ENCODE data around the gene ATP13A2.

The ATP13A2 gene, protein sequence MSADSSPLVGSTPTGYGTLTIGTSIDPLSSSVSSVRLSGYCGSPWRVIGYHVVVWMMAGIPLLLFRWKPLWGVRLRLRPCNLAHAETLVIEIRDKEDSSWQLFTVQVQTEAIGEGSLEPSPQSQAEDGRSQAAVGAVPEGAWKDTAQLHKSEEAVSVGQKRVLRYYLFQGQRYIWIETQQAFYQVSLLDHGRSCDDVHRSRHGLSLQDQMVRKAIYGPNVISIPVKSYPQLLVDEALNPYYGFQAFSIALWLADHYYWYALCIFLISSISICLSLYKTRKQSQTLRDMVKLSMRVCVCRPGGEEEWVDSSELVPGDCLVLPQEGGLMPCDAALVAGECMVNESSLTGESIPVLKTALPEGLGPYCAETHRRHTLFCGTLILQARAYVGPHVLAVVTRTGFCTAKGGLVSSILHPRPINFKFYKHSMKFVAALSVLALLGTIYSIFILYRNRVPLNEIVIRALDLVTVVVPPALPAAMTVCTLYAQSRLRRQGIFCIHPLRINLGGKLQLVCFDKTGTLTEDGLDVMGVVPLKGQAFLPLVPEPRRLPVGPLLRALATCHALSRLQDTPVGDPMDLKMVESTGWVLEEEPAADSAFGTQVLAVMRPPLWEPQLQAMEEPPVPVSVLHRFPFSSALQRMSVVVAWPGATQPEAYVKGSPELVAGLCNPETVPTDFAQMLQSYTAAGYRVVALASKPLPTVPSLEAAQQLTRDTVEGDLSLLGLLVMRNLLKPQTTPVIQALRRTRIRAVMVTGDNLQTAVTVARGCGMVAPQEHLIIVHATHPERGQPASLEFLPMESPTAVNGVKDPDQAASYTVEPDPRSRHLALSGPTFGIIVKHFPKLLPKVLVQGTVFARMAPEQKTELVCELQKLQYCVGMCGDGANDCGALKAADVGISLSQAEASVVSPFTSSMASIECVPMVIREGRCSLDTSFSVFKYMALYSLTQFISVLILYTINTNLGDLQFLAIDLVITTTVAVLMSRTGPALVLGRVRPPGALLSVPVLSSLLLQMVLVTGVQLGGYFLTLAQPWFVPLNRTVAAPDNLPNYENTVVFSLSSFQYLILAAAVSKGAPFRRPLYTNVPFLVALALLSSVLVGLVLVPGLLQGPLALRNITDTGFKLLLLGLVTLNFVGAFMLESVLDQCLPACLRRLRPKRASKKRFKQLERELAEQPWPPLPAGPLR

DNA sequence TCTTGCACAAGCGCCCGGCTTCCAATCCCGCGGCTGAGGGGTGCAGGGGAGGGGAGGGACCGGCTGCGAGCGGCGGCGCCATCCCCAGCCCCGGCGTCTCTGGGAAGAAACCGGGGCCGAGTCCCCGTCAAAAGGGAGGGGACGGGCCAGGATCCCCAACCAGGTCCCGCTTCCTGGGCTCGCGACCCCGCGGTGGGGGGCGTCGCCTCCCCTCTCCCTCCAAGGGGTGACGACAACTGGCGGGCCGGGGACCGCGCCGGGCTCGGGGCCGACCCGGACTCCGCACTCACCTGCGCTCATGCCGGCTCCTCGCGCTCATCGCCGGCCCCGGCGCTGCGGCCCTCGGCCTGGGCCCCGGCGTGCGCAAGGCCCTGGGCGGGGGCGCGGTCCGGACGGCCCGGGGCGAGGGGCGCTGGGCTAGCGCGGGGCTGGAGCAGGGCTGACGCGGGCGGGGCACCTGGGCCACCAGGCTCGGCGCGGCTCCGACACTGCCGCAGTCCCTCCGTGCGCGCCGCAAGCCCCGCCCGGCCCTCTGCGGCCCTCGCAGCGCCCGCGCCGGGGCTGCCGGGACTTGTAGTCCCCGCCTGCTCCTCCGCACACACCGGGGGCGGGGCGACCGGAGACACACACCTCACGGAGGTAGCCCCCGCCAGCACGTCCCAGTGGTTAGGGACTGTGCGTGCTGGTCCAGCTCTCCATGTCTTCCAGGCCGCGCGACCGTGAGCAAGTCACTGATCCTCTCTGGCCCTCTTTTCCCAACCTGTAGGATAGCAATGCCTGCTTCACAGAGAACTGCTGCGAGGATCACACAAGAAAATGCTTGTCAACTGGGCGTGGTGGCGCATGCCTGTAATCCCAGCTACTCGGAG lies at the start of gene ATP13A2:
Gene ATP13A2, minus strand, starts transcription at position 490 of the 869 bp plus-strand sequence. Its CDS starts 190 bp downstream, at position 300.
- FAIRE-seq, result no peak

DNA sequence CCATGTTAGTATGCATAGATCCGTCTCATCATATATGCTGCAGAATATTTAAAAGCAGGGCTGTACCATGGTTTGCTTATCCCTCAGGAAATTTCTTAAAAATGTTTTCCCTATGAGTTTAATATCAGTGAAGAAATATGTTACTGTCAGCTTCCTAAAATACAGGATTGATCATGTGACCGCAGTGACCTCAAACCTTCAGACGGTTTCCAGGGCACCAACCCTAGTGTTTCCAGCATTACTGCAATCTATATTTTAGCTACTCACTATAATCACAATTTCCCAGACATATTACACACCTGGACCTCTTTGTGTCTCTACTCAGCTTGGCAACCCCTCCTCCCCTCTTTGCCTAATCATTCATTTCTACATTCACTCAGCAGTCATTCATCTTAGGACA lies 49.8 kb upstream of the ATP13A2 start:
- no peak for FAIRE-seq

DNA sequence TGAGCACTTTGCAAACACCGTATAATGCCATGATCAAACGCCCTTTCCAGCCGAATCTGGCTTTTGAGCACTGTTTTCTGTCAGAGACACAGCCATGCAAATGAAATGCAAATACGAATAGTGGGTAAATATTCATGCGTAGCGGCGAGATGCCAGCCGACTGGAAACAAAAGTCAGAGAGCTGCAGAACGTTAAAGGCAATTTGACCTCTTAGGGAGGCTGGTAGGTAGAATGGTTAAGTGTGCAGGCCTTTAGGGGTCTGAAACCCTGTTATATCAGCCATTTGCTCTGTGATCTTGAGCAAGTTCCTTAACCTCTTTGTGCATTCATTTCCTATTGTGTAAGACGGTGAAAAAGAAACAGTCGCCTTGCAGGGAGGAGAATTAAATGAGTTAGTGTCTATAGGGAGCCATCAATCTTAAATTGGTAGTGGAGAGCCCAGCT lies 48.6 kb upstream of the ATP13A2 start:
- FAIRE-seq, result no peak

DNA sequence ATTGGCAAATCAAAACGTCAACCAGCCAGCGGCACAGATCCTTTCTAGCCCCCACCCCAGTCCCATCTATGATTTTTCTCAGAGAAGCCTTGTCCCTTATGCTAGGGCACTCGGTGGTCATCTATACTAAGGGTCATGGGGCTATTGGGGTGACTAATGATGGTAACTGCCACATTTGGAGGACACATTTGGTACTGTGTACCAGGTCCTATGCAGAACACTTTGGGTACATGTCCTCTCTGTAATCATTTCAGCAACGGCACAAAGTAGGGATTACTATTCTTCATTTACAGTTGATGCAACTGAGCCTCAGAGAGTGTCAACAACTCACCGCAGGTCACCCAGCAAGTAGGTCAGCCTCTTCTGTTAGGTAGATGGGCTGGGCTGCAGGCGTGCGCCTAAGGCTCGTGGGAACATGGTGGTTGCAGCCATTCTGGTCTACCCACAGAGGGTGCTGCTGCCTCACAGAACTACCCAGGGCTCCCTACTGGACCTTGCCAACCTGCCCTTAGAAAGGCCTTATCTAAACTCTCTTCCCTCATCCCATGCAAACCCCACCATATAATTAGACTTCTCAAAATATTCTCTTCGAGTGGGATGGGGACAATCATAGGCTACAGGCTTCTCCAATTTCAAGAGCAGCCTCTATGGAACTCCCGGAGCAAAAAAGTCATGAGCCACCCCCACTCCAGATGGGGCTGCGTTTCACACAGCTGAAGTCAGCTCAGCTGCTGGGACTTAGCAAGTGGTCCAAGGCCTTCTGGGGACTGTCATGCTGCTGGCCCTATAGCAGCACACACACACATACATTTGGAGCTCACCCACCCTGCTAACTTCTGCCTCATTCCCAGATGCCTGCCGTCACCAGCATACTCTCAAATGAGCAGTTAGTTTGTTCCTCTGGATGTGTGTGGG lies 47.9 kb upstream of the ATP13A2 start:
- peak; percentile 3 for FAIRE-seq

DNA sequence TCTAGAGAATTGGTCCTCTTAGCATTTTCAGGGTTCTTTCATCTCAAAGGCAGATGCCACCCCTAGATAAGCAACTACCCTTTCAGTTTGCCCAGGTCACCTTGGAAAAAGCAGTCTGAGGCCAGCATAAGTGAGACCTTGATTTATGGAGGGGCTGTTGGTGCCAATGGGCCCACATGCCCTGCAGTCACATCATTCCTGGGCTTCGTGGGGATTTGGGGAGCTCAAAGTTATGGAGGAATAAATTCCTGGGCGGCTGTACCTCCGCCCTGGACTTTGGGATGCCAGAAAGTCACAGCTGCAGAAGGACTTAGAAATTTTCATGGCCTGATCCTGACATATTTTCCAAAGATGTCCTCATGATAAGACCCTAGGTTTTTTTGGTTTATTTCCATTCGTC lies 44.8 kb upstream of the ATP13A2 start:
- FAIRE-seq, result no peak

DNA sequence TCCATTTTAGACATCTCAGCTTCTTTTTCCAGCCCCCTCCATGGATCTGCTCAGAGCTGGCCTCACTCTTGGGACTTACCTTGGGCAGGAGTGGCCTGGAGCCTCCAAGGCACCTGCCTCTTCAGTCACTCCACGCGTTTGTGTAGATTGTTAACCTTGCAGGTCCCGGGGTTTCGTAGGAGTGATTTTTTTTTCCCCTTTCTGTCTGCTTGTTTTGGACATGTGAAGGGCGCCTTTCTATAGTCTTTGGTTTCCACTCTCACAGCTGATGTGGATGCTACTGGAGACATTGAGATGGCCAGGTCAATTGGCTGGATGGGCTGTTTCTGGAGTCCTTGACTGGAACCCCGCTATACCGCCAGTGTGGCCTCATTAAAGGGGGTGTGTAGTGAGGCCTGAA lies 44.1 kb upstream of the ATP13A2 start:
- FAIRE-seq, result no peak

DNA sequence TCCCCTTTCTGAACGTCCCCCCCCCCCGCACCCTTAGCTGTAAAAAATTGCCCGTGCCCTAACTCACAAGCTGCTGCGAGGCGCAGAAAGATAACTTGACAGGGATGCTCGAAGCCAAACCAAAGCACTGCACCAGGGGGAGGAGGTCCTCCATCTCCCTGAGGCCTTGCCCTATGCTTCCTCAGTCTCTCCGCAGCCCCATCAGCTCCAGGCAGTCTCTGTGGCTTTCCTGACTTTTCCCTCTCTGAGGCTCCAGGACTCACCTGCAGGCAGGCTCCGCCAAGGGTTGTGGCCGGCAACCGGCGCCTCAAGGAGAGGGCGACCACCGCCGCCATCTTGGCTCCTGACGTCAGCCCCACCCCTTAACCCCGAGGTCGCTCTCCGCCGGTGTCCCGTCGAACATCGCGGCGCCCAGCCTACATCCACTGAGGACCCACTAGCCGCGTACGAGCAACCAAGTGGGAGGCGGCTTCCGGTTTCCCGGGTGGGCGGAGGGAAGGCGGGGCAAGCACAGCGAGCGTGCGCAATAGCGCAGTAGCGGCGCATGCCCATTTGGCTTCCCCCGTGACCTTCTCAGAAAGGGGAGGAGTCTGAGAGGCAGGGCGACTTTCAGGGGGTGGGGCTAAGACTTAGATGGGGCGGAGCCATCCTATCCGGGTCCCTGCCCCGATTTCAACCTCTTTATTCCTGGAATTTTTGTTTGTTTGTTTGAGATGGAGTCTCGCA lies 42.1 kb upstream of the ATP13A2 start, which contains the start of gene SDHB:
Gene SDHB, minus strand, starts transcription at position 348 of the 726 bp plus-strand sequence. Its CDS starts 13 bp downstream, at position 335.
- peak; percentile 94 for FAIRE-seq

DNA sequence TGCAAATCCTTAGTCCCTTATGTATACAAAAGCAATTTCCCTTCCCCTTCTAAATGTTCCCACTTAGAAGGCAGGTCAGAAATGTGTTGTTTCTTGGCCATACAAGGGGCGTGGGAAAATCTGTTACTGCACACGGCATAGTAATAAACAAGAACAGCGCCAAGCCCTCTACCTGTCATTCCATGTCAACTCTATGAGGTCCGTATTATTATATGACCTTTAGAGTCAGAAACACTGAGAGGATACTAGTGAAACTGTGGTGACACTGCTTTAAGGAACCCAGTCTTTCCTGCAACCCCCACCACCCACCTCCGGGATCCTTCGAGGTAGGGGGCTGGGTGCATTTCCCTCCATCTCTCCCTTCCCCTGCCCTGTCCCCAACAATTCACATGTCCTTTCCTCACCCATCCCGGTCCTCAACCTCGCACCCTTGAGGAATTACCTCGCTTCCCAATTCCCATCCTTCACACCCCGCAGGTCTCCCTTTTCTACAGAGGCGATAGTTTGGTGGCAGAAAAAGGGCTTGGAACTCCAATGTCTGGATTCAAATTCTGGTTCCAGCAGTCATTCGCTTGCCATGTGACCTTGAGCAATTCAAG lies 41.5 kb upstream of the ATP13A2 start:
- no peak for FAIRE-seq

DNA sequence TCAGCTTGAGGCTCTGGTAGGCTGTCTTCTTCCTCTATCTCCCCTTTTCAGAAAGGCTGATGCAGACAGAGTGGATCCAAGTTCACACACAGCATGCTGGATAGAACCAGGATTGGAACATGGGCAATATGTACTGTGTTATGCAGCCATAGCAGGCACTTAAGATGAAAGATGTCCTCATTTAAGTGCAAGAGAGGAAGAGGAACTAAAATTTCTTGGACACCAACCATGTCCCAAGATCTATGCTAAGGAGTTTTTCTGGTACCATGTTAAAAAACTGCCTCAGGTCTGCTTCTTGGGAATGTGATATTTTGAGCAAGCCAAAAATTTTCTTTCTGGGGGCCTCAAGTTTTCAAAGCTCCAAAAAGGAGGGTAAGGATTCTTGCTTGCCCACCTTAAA lies 40.9 kb upstream of the ATP13A2 start:
- FAIRE-seq, result no peak

DNA sequence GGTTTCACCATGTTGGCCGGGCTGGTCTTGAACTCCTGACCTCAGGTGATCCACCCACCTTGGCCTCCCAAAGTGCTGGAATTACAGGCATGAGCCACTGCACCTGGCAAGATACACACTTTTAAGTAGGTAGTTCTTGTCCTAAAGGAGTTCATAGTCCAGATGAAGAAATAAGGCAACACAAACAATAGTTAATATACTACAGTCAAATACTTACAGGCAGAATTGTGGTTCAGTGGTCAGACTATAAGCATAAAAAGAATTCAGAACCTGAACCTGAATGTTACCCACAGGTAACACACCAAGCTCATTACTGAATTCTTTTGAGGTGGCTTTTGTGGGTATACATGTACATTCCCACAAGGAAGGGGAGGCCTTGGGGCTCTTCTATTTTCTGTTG lies 40.3 kb upstream of the ATP13A2 start:
- FAIRE-seq, result no peak

DNA sequence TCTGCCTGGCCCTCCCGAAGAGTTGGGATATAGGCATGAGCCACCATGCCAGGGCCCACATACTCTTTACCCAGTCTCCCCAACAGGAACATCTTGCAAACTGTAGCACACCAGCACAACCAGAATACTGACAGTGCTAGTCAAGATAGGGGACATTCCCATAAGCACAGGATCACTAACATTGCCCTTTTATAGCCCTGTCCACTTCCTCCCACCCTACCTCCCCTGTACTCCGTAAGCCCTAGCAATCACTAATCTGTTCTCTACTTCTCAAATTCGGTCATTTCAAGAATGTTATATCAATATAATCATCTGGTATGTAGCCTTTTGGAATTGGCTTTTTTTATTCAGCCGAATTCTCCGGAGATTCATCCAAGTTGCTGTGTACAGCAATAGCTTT lies 36.2 kb upstream of the ATP13A2 start:
- no peak for FAIRE-seq

DNA sequence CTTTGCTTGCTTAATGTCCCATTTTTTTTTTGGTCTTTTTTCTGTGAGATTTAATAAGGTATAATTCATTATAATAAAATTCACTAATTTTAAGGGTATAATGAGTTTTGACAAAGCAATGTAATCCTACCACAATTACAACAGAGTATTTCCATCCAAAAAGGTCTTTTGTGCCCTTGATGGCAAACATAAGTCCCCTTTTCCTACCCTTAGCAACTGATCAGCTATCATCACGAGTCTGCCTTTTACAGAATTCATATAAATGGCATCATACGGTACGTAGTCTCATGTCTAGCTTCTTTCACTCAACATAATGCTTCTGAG lies 34.6 kb upstream of the ATP13A2 start:
- no peak for FAIRE-seq

DNA sequence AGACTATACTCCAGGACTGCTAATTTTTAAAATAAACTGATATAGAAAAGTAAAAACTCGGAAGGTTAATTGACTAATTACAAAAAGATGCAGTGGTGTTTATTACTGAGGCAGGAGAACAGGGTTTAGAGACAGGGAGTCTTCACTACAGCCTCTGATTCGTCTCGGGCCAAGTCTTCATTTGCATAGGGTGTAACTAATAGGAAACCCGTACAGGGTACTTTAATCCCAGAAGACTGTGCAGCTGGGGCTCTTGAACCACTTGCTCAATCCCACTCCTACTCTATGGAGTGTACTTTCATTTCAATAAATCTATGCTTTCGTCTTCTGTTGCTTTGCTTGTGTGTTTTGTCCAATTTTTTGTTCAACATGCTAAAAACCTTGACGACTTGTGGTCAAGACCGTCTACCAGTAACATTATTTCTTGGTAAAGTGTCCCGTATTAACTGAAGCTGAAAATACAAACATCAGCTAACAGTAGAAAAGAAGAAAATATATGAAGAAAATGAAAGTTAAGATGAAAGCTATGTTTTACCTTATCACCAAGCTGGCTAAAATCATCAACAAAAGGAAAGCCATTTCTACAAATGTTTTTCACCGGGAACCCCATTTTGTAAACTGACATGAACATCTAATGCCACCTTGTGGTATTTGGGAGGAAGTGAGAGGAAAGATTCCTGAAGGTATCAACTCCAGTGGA lies 34.1 kb upstream of the ATP13A2 start:
- FAIRE-seq, result peak; percentile 95

DNA sequence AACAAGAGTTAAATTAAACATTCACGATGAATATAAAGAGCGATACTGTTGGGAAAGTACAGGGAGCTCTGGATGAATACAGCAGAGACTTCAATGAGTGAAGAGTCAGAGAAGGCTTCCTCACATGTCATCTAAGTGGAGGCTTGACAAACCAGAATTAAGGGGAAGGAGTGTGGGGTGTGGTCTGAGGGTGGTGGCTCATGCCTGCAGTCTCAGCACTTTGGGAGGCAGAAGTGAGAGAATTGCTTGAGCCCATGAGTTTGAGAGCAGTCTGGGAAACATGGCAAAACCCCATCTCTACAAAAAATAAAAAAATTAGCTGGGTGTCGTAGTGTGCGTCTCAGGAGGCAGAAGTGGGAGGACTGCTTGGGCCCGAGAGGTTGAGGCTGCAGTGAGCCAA lies 33.4 kb upstream of the ATP13A2 start:
- no peak for FAIRE-seq

DNA sequence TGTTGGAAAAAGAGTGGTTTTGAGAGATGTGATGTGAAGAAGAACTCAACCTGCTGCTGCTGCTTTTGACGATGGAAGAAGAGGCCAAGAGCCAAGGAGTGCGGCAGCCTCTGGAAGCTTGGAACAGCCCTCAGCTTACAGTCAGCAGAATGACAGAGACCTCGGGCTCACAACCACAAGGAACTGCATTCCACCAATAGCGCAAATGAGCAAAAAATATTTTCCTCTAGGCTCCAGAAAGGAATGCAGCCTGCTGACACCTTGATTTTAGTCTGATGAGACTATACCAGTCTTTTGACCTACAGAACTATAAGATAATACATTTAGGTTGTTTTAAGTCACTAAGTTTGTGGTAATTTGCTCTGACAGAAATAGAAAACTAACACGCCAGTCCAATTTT lies 31.9 kb upstream of the ATP13A2 start:
- FAIRE-seq, result no peak

DNA sequence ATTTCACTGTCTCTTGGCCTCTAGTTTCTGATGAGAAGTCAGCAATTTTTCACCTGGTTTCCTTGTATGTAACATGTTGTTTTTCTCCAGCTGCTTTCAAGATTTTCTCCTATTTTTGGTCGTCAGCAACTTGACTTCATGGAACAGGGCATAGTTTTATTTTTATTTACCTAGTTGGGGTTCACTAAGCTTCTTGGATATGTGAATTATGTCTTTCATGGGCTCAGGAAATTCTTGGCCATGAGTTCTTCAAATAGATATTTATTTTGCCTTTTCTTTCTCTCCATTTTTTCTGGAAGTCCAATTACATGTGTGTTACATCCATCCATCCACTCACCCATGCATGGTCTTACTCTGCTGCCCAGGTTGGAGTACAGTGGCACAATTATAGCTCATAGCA lies 28.4 kb upstream of the ATP13A2 start:
- no peak for FAIRE-seq

DNA sequence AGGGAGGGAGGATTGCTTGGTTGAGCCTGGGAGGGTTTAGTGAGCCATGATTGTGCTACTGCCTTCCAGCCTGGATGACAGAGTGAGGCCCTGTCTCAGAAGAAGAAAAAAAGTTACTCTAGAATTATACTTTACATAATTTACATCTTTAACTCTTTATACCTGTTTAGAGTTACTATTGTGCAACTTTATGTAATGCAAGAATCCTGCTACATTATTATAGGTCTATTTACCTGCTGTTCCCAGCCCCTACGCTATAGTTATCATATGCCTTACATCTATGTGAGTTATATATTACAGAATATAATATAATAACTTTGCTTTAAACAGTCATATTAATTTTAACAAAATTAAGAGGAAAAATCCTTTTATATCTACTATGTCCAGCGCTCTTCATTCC lies 27.8 kb upstream of the ATP13A2 start:
- no peak for FAIRE-seq

DNA sequence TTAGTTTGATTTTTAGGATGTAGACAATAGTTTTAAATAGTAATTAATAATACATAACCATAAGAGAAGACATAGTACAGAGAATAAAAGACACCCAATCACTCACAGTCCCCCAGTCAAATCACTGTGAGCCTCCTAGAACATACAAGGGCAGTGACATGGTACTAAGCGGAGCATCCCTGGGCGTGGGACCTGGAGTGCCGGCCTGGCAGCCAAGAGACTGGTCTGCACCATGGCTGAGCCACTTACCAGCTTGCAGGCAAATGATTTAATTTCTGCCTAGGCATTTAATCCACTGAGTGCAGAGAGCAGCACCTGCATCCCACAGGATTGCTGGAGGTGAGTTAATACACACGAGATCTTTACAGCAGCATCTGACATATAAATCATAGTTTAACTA lies 21.8 kb upstream of the ATP13A2 start:
- no peak for FAIRE-seq

DNA sequence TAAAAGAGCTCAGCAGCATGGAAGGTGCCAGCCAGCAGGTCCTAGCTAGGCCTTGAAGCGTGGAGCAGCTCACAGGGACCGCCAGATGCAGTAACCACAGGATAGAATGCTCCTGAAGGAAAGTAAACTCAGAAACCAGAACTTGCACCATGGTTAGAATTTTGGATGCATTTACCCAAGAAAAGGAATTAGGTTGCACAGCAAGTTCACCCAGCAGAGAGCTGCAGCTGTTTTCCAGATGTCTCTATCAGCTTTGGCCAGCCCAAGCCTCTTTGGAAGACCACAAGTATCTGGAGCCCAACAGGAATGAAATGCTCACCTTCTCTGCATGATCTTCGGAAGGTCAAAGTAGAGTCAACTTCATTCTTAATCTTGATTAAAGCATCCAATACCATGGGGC lies 21.0 kb upstream of the ATP13A2 start:
- FAIRE-seq, result no peak
